ENCODE results near the gene CTXN1.
A peak's percentile ranks its signal among the peaks of the same experiment; 100 is the strongest.
"Not testable (repeated sequence)": the region's sequence is repeated elsewhere in the genome, so short reads cannot be mapped to it uniquely, and the experiment has no call there.

The CTXN1 gene

GRCh38 chr19:7944177-7944761 is 18.3 kb upstream of the CTXN1 start:
- peak; percentile 79 for DNase-seq (ENCODE audit: low spot score)

- DNase-seq (ENCODE audit: low spot score): peak; percentile 92
Measured at GRCh38 chr19:7943444-7944176, 17.7 kb upstream of the CTXN1 start, which contains the start of gene TIMM44. TSS of gene TIMM44 (minus strand) at chr19:7943666. CDS start at chr19:7943651, 15 bp downstream.

GRCh38 chr19:7942981-7943443 is 17.1 kb upstream of the CTXN1 start:
- DNase-seq (ENCODE audit: low spot score): no peak

- DNase-seq (ENCODE audit: low spot score): no peak
Measured at GRCh38 chr19:7941895-7942596, 16.1 kb upstream of the CTXN1 start.

GRCh38 chr19:7940841-7941240 is 14.9 kb upstream of the CTXN1 start:
- no peak for DNase-seq (ENCODE audit: low spot score)

GRCh38 chr19:7934766-7935165 is 8.8 kb upstream of the CTXN1 start:
- DNase-seq (ENCODE audit: low spot score): no peak

GRCh38 chr19:7933828-7934725 is 8.1 kb upstream of the CTXN1 start:
- DNase-seq (ENCODE audit: low spot score): no peak

GRCh38 chr19:7933411-7933810 is 7.5 kb upstream of the CTXN1 start:
- DNase-seq (ENCODE audit: low spot score): no peak

GRCh38 chr19:7932930-7933300 is 7.0 kb upstream of the CTXN1 start:
- no peak for DNase-seq (ENCODE audit: low spot score)

GRCh38 chr19:7932276-7932929 is 6.5 kb upstream of the CTXN1 start:
- no peak for DNase-seq (ENCODE audit: low spot score)

GRCh38 chr19:7931221-7932061 is 5.5 kb upstream of the CTXN1 start:
- DNase-seq (ENCODE audit: low spot score): no peak

GRCh38 chr19:7930765-7931164 is 4.8 kb upstream of the CTXN1 start:
- DNase-seq (ENCODE audit: low spot score): no peak

- not testable (repeated sequence) for DNase-seq (ENCODE audit: low spot score)
Measured at GRCh38 chr19:7930030-7930429, 4.1 kb upstream of the CTXN1 start.

GRCh38 chr19:7928741-7929701 is 3.1 kb upstream of the CTXN1 start:
- DNase-seq (ENCODE audit: low spot score): no peak

- no peak for DNase-seq (ENCODE audit: low spot score)
Measured at GRCh38 chr19:7928334-7928706, 2.4 kb upstream of the CTXN1 start.

GRCh38 chr19:7927605-7928333 is 1.8 kb upstream of the CTXN1 start:
- no peak for DNase-seq (ENCODE audit: low spot score)

- DNase-seq (ENCODE audit: low spot score): no peak
Measured at GRCh38 chr19:7926727-7927604, 1.0 kb upstream of the CTXN1 start.

All from HuH-7 (cell line).